Iris pigment epithelial cell (primary cell): Measurements from ENCODE around the gene GPR50.

Experiments
- DNase-seq: peaks from one replicate; pipeline ENCODE4 v3.0.0-alpha.2; 2011; ENCODE audit warnings: low read depth

The GPR50 gene

DNA sequence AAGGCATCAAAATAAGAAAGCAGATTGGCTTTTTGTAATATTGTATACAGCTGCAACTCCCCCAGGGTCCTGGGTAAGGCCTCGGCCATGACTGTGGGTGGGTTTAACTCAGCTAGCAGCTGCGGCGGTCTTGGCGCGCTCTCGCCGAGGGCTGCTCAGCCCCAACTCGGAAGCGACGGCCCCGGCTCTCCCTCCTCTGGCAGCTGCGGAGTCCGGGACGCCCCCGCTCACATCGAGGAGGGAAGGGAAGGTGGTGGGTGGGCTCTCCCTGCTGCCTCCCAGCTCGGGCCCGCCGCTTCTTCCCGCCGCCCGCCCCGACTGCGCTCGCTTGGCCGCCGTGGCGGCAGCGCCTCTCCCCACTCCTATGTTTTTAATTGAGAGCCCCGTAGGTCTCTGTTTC lies 51.2 kb downstream of the GPR50 start:
- DNase-seq = no peak

- DNase-seq = no peak
Observed at GRCh38 chrX:151228935-151229334, 52.6 kb downstream of the GPR50 start.
